SKM-1 (cell line): ENCODE measurements around the gene SLC22A1.
"Not testable (repeated sequence)": the region's sequence is repeated elsewhere in the genome, so short reads cannot be mapped to it uniquely, and the experiment has no call there.

ENCODE experiments used
- DNase-seq: peaks from one replicate; lab custom pipeline; 2025; ENCODE audit not compliant: unreplicated experiment; lab: John Stamatoyannopoulos, UW

Gene SLC22A1

GRCh38 chr6:160137130-160137988 lies 15.7 kb downstream of the SLC22A1 start:
- no peak for DNase-seq

- no peak for DNase-seq
Measured at GRCh38 chr6:160137989-160138835, 16.6 kb downstream of the SLC22A1 start.

- no peak for DNase-seq
Measured at GRCh38 chr6:160138839-160139419, 17.3 kb downstream of the SLC22A1 start.

- no peak for DNase-seq
Measured at GRCh38 chr6:160139420-160139851, 17.8 kb downstream of the SLC22A1 start.

- not testable (repeated sequence) for DNase-seq
Measured at GRCh38 chr6:160140493-160140892, 18.9 kb downstream of the SLC22A1 start.

GRCh38 chr6:160141001-160141726 lies 19.5 kb downstream of the SLC22A1 start:
- no peak for DNase-seq

- no peak for DNase-seq
Measured at GRCh38 chr6:160142115-160142715, 20.6 kb downstream of the SLC22A1 start.

- DNase-seq = no peak
Measured at GRCh38 chr6:160146454-160147145, 25.0 kb downstream of the SLC22A1 start.

- DNase-seq = no peak
Measured at GRCh38 chr6:160147146-160147536, 25.5 kb downstream of the SLC22A1 start.

GRCh38 chr6:160154471-160154870 lies 32.9 kb downstream of the SLC22A1 start:
- no peak for DNase-seq

- no peak for DNase-seq
Measured at GRCh38 chr6:160156842-160157241, 35.2 kb downstream of the SLC22A1 start.

GRCh38 chr6:160160450-160160849 lies 38.8 kb downstream of the SLC22A1 start:
- no peak for DNase-seq

GRCh38 chr6:160160929-160161646 lies 39.5 kb downstream of the SLC22A1 start:
- DNase-seq = no peak

GRCh38 chr6:160161647-160161986 lies 40.0 kb downstream of the SLC22A1 start:
- DNase-seq = no peak

GRCh38 chr6:160162030-160162566 lies 40.5 kb downstream of the SLC22A1 start:
- no peak for DNase-seq

GRCh38 chr6:160163425-160163824 lies 41.8 kb downstream of the SLC22A1 start:
- DNase-seq = no peak

GRCh38 chr6:160163912-160164311 lies 42.3 kb downstream of the SLC22A1 start:
- DNase-seq = no peak

- DNase-seq = not testable (repeated sequence)
Measured at GRCh38 chr6:160165928-160166327, 44.3 kb downstream of the SLC22A1 start.
